Thyroid gland (tissue), 4 donors: ENCODE measurements around the gene DTHD1. TPM values are rescaled to one million over a fixed set of nuclear protein-coding genes. Genes with fewer than 3 reads are reported as not detected.

Experiments used
- DNase-seq, 2 donors: peaks; one replicate each; pipeline ENCODE4 v3.0.0-alpha.2; 2019
- H3K27ac ChIP-seq, 3 donors: fragments of 200-600 bp; sonication (generic); 1 replicate in 2 of 3; 2 replicates in 1 of 3; pipeline ENCODE4 v1.5.1; 2016 to 2019; ENCODE audit warnings: mild to moderate bottlenecking in 1 of 3, moderate library complexity in 1 of 3
- H3K27me3 ChIP-seq: fragments of 200-600 bp; sonication (generic); one replicate; pipeline ENCODE4 v1.5.1; 2019
- H3K36me3 ChIP-seq, 2 donors: fragments of 200-600 bp; sonication (generic); one replicate each; pipeline ENCODE4 v1.5.1; 2016 to 2019
- H3K4me1 ChIP-seq, 2 donors: fragments of 200-600 bp; sonication (generic); one replicate each; pipeline ENCODE4 v1.5.1; 2017 to 2019
- H3K4me3 ChIP-seq, 3 donors: fragments of 200-600 bp; sonication (generic); replicated peaks in 1 of 3; 1 replicate in 2 of 3; 2 replicates in 1 of 3; pipeline ENCODE4 v1.5.1; 2016; ENCODE audit warnings: mild to moderate bottlenecking in 1 of 3
- H3K9me3 ChIP-seq: fragments of 200-600 bp; sonication (generic); one replicate; pipeline ENCODE4 v1.5.1; 2017
- POLR2A ChIP-seq, 2 donors: fragments of 450-650 bp; IDR thresholded peaks; one replicate each; pipeline ENCODE4 v1.6.1; 2017; ENCODE audit warnings: antibody characterized with exemption in 2 of 2, mild to moderate bottlenecking in 2 of 2, moderate library complexity in 1 of 2
- WGBS, 2 donors: methylation state at CpG; one replicate each; pipeline ENCODE4 v1.1.5; 2017; 5-methylcytosine and 5-hydroxymethylcytosine counted together
- intact Hi-C: fragments of 100-400 bp; cut with DNase I; formaldehyde crosslinking; loops from one replicate; pipeline ENCODE4 v1.15.1; 2023
- total RNA-seq, 4 donors: library from RNA; depleted of rRNA; stranded (reverse); fragments of >200 nt; gene quantifications; one replicate each; pipeline ENCODE4 v1.2.3, GENCODE V29; 2016
- TF ChIP-seq, protein P1 (sequence below), 6 experiments: fragments of 200-600 bp in 3 of 6; fragments of 450-650 bp in 3 of 6; sonication (generic) in 3 of 6; IDR thresholded peaks; one replicate each; pipeline ENCODE4 v1.5.1; 2016 to 2019; ENCODE audit warnings: antibody characterized with exemption in 6 of 6, mild to moderate bottlenecking in 2 of 6, inconsistent platforms in 1 of 6, moderate library complexity in 1 of 6

DTHD1 gene
- total RNA-seq, 4 donors from 2014 or later: 0.27 to 0.71 (median 0.52) TPM

DNA sequence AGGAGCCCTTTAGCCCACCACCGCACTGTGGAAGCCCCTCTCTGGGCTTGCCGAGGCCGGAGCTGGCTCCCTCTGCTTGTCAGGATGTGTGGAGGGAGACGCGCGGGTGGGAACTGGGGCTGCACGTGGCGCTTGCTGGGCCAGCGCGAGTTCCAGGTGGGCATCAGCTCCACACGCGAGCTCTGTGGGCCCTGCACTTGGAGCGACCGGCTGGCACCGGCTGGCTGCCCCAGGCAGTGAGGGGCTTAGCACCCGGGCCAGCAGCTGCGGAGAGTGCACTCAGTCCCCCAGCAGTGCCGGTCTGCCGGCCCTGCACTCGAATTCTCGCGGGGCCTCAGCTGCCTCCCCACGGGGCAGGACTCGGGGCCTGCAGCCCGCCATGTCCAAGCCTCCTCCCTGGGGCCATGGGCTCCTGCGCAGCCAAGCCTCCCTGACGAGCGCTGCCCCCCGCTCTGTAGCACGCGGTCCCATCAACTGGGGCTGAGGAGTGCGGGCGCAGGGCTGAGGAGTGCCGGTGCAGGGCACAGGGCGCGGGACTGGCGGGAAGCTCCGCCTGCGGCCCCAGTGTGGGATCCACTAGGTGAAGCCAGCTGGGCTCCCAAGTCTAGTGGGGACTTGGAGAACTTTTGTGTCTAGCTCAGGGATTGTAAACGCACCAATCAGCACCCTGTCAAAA lies 93.6 kb downstream of the DTHD1 start:
- no peak for DNase-seq
- Histone ChIP-seq H3K4me3 (no peak overlapping the region), H3K9me3 (no peaks in the 10 kb centered on the region), H3K27ac (no peak overlapping the region), H3K4me1 (no peaks in the 10 kb centered on the region), H3K36me3 (no peaks in the 10 kb centered on the region), H3K27me3 (no peaks in the 10 kb centered on the region)
- WGBS, 2 donors: 95 to 97% methylated on average over 10 to 36 of the region's 40 CpGs
- intact Hi-C loops: no loop called here
- TF ChIP-seq, protein P1, sequence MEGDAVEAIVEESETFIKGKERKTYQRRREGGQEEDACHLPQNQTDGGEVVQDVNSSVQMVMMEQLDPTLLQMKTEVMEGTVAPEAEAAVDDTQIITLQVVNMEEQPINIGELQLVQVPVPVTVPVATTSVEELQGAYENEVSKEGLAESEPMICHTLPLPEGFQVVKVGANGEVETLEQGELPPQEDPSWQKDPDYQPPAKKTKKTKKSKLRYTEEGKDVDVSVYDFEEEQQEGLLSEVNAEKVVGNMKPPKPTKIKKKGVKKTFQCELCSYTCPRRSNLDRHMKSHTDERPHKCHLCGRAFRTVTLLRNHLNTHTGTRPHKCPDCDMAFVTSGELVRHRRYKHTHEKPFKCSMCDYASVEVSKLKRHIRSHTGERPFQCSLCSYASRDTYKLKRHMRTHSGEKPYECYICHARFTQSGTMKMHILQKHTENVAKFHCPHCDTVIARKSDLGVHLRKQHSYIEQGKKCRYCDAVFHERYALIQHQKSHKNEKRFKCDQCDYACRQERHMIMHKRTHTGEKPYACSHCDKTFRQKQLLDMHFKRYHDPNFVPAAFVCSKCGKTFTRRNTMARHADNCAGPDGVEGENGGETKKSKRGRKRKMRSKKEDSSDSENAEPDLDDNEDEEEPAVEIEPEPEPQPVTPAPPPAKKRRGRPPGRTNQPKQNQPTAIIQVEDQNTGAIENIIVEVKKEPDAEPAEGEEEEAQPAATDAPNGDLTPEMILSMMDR (IDR thresholded peaks at IDR 0.05): no peak
- no peak for TF ChIP-seq POLR2A (IDR thresholded peaks at IDR 0.05)

DNA sequence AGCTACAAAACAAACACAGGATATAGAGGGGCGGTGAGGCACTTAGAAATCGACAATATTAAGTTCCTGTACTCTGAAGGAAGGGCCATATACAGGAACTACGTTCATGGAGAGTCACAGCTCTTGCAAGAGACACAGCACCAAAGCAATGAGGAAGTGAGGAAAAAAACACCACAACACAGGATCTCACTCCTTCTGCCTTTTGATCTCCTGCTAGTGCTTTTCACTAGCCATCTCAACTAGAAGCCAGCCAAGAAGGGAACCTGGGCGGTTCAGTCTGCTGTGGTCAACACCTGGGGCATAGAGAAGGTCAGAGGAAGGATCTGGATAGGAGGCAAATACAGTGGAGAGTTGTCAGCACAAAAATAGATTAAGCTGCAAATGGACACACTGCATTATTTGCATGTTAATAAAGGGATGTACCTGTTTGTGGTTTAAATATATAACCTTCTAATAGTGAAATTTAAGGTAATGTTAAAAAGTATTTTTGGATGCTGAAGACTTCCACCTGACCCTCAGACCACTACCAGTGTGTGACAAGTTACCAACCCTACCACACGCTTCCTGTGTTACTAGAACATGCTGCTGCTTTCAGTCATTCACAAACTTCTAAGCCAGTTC lies 104.6 kb downstream of the DTHD1 start:
- TF ChIP-seq, protein P1 (IDR thresholded peaks at IDR 0.05): no peak
- no peak for TF ChIP-seq POLR2A (IDR thresholded peaks at IDR 0.05)
- Histone ChIP-seq H3K9me3 (no peaks in the 10 kb centered on the region), H3K4me3 (no peak overlapping the region), H3K27ac (no peak overlapping the region), H3K4me1 (no peaks in the 10 kb centered on the region), H3K27me3 (no peaks in the 10 kb centered on the region), H3K36me3 (no peaks in the 10 kb centered on the region)
- 49 to 57% methylated on average over 5 of the region's 5 CpGs for WGBS, 2 donors
- no peak for DNase-seq
- intact Hi-C loops: no loop called here

DNA sequence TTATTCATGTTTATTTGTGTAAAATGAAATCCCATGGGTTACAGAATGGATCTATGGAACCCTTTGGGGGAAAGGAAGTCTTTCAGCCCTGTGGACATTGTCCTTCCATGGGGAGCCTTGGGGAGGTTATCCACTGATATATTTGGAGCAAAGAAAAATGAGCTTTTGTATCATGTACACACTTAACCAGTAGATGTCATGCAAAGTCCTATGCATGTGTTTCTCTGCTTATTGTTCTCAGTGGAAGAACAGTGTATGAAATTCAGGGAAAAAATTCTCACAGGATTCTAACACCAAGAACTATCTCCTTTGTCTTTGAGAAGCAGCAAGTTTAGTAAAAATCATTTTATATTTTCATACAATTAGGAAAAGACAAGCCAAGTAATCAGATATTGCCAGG lies 105.3 kb downstream of the DTHD1 start:
- Histone ChIP-seq H3K4me1 (no peaks in the 10 kb centered on the region), H3K36me3 (no peaks in the 10 kb centered on the region), H3K4me3 (no peak overlapping the region), H3K9me3 (no peaks in the 10 kb centered on the region), H3K27me3 (no peaks in the 10 kb centered on the region), H3K27ac (no peak overlapping the region)
- intact Hi-C loops: no loop called here
- TF ChIP-seq POLR2A (IDR thresholded peaks at IDR 0.05): no peak
- TF ChIP-seq, protein P1 (IDR thresholded peaks at IDR 0.05): no peak
- no peak for DNase-seq

DNA sequence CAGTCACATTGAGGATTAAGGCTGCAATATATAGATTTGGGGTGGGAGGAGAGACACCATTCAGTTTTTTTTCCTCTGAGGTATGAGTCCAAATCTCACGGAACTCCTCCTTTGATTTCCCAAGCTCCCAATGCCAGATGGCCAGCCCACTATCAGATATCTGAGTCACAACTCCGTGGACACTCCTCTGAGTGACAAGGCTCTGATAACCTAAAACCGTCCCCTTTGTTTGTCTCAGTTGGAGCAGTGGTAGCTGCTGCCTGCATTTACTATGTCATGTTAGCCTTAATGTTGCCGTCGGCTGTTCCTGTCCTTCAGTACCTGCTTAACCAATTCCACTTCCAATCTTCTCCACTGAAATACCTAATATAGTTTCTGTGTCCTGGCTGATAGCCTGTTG lies 107.3 kb downstream of the DTHD1 start:
- intact Hi-C loops: no loop called here
- DNase-seq: no peak
- Histone ChIP-seq H3K4me3 (no peak overlapping the region), H3K9me3 (no peaks in the 10 kb centered on the region), H3K4me1 (no peaks in the 10 kb centered on the region), H3K27ac (no peak overlapping the region), H3K36me3 (no peaks in the 10 kb centered on the region), H3K27me3 (no peaks in the 10 kb centered on the region)
- WGBS, 2 donors: 66 to 72% methylated on average over 5 of the region's 5 CpGs
- TF ChIP-seq, protein P1 (IDR thresholded peaks at IDR 0.05): no peak
- TF ChIP-seq POLR2A (IDR thresholded peaks at IDR 0.05): no peak

DNA sequence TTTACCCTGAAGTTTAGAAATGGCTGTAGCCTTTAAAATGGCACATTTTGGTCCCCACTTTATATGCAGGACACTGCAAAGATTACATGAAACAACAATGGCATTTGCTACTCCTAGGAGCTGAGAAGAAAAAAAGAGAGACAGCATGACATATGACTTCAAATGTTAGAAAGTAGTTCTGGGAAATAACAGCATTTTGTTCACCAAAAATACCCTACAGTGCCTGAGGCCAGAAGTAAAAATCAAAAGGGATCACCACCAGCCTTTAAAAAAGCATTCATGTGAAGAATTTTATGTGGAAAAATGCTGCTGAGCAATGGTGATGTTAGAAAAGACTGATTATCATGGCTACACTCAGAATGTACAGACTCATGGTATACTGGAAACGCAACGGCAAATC lies 110.0 kb downstream of the DTHD1 start:
- WGBS, 2 donors: 72 to 87% methylated on average over 2 of the region's 2 CpGs
- TF ChIP-seq, protein P1 (IDR thresholded peaks at IDR 0.05): no peak
- TF ChIP-seq POLR2A (IDR thresholded peaks at IDR 0.05): no peak
- Histone ChIP-seq H3K9me3 (no peaks in the 10 kb centered on the region), H3K36me3 (no peaks in the 10 kb centered on the region), H3K4me3 (no peak overlapping the region), H3K27ac (no peak overlapping the region), H3K27me3 (no peaks in the 10 kb centered on the region), H3K4me1 (no peaks in the 10 kb centered on the region)
- no peak for DNase-seq
- intact Hi-C loops: no loop called here
